ENCODE results near the gene OPTC.

Gene OPTC

GRCh38 chr1:203536980-203537455 lies 43.1 kb downstream of the OPTC start:
- no peak for DNase-seq (ENCODE audit: low read depth)

GRCh38 chr1:203537806-203538464 lies 44.0 kb downstream of the OPTC start:
- DNase-seq (ENCODE audit: low read depth) = no peak

- no peak for DNase-seq (ENCODE audit: low read depth)
Observed at GRCh38 chr1:203538726-203539125, 44.8 kb downstream of the OPTC start.

- no peak for DNase-seq (ENCODE audit: low read depth)
Observed at GRCh38 chr1:203539831-203540546, 46.0 kb downstream of the OPTC start.

DNA sequence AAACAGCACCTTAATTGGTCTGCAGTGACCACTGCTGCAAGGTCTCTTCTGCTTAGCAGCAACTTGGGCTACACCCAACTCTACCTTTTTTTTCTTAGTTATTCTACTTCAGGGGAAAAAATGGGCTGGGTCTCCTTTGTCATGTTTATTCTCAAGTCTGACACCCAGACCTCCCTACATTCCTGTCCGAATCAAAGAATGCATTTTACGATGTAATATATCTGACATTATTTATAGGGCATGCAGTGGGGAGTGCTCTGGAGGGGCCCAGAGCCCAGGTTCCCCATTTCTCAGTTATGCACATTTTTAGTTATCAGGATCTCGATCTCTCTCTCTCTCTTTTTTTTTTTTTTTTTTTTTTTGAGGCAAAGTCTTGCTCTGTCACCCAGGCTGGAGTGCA lies 50.5 kb downstream of the OPTC start:
- no peak for DNase-seq (ENCODE audit: low read depth)

GRCh38 chr1:203544978-203545816 lies 51.2 kb downstream of the OPTC start:
- no peak for DNase-seq (ENCODE audit: low read depth)

DNA sequence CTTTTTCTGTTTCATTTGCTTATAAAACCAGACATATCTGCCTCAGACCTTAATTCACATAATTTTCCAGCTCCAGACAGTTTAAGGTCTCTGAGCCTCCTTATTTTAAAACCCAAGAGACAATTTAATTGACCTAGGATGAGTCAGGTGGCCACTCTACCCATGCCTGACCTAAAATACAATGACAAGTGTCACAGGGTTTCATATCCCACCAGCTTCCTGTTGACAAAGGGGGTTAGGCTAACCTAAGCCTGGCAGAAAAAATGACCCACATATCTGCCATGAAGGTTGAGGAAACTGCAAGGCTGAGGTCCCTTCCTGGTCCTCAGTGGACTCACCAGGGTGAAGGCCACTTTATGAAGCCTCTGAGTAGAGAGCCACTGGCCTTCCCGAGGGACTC lies 52.3 kb downstream of the OPTC start:
- DNase-seq (ENCODE audit: low read depth) = no peak

DNA sequence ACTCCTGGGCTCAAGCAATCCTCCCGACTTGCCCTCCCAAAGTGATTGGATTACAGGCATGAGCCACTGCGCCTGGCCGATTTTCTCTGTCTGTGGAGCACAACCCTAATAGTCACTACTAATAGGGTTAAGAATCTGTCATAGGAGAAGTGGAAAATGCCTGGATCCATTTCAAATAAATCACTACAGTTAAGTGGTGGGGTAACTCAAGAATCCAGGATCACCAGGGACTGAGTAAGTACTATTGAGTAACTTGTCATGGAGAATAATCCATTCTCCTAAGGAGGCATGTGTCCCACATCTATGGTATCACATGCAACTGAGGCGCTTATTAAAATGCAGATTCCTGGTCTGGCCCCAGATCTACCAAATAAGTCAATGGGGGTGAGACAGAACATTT lies 53.2 kb downstream of the OPTC start:
- DNase-seq (ENCODE audit: low read depth) = no peak

DNA sequence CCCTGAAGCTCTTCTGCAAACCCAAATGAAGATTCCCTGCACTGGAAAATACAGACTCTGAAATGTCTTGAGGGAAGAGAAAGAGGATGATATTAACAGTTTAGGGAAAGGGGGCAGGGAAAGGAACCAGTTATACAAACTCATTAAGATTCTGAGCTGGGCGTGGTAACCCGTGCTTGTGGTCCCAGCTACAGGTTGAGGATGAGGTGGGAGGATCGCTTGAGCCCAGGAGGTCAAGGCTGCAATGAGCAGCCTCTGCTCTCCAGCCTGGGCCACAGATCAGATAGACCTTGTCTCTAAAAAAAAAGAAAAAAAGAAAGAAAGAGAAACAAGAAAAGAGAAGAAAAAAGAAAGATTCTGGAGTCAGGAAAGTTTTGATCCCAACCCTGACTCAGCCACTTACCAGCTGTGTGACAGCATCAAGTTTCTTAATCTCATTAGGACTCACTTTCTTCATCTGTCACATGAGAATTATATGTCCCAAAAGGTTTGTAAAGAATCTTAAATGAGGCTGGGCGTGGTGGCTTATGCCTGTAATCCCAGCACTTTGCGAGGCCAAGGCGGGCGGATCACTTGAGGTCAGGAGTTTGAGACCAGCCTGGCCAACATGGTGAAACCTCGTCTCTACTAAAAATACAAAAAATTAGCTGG lies 53.9 kb downstream of the OPTC start:
- no peak for DNase-seq (ENCODE audit: low read depth)

DNA sequence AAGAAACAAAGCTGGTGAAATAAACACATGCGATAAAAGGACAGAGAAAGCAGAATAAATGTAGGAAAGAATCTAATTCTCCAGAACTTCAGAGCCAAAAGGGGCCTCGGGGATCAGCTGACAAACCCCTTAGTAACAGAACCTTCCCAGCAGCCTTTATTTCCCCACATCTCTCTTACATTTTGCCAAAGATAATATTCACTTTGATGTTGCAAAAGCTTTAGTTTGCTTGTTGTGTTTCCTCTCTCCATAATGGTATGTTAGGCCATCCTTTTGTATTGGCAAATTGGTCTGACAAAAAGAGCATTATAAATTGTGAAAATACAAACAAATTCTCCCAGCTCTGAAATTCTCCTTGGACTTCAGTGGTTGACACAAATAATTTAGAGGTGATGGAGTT lies 54.9 kb downstream of the OPTC start:
- no peak for DNase-seq (ENCODE audit: low read depth)

- DNase-seq (ENCODE audit: low read depth) = no peak
Observed at GRCh38 chr1:203549309-203549708, 55.4 kb downstream of the OPTC start.

GRCh38 chr1:203550846-203551245 lies 56.9 kb downstream of the OPTC start:
- DNase-seq (ENCODE audit: low read depth) = no peak

DNA sequence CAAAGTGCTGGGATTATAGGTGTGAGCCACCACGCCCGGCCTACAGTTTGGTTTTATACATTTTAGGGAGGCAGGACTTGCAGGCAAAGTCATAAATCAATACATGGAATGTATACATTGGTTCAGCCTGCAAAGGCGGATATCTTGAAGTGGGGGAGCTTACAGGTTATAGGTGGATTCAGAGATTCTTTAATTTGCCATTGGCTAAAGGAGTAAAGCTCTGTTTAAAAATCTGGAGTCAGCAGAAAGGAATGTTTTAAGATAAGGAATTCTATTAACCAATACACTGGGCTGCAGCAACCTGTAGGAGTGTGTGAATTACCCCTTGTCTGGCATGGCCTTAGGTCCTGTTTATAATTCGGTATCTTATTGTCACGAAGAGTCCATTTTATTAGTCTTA lies 57.6 kb downstream of the OPTC start:
- DNase-seq (ENCODE audit: low read depth) = no peak

DNA sequence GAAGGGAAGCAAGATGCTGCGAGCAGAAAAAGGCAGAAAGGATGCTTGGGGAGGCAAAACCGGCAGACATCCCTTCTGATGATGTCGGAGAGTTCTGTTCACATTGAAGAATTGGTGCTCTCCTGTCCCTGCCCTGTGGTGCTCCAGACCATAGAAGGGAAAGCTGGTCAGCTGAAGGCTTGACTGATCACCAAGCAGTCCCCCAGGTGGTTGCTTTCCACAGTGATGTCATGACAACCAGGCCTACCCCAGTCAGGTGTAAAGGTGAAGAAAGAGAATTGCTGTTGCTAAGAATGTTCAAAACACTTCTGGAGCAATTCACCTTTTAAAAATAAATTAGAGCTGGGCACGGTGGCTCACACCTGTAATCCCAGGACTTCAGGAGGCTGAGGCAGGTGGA lies 59.5 kb downstream of the OPTC start:
- no peak for DNase-seq (ENCODE audit: low read depth)

DNA sequence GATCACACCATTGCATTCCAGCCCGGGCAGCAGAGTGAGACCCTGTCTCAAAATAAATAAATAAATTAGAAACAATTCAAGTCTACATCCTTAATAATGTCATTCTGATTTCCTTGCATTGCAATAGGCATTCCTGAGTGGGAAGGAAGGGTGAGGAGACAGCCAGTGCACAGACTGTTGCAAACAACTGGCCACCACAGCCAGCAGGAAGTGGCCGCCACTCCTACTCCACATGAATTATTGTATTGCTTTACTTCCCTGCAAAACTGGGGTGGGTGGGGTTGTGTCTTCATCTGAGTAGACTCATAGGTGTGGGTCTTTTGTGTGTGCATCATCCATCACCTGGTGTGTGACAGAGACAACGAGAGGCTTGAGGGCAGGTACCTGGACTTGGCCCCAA lies 60.1 kb downstream of the OPTC start:
- DNase-seq (ENCODE audit: low read depth) = no peak

GRCh38 chr1:203555076-203555475 lies 61.1 kb downstream of the OPTC start:
- no peak for DNase-seq (ENCODE audit: low read depth)

DNA sequence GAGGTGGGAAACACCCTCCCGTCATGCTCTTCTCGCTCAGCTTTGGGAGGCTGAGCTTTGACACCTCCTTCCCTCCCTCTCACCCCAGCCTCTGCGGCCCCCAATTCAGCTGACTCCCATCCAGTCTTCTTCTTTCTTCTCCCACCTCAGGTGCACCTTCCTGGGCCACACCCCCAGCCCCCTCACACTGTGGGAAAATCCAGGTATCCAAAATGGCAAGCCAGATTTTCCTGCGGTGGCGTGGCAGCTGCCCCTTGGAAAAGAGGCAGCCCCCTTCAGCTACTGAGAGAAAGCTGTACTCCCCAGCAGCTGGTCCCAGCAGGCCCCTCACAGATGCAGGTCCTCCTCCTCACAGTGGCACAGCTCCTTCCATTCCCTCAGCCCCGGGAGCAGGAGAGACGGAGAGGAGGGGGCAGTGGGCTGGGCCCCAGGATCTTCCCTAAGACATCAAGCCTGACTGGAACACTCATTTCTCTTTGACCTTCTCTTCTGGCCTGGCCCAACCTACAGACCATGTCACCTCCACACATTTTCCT lies 61.6 kb downstream of the OPTC start:
- no peak for DNase-seq (ENCODE audit: low read depth)

- no peak for DNase-seq (ENCODE audit: low read depth)
Observed at GRCh38 chr1:203556047-203556851, 62.3 kb downstream of the OPTC start.

DNA sequence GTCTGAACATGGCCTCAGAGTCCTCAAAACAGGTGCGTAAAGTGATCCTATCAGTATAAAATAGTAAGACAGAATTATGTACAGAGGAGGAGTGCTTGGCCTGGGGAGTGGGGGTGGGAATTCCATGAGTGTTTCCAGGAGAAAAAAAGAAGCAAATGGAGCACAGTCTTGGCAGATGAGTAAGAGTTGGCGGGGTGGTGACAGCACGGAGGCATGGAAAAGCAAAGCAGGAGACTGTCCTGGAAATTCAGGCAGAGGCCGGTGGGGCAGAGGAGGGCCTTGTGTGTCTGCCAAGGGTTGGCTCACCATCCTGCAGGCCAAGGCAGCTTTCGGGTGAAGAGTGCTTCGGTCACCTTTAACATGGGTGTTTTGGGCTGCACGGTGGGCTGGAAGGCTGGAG lies 63.4 kb downstream of the OPTC start:
- DNase-seq (ENCODE audit: low read depth) = no peak

- no peak for DNase-seq (ENCODE audit: low read depth)
Observed at GRCh38 chr1:203558064-203558760, 64.3 kb downstream of the OPTC start.

Data from stimulated activated CD4-positive, alpha-beta T cell treated with anti-CD3 and anti-CD28 coated beads, Interleukin-2, amount 100 ng/mL, for 4 hours (primary cell).